Activated naive CD4-positive, alpha-beta T cell treated with anti-CD3 and anti-CD28 coated beads, Interleukin-2, amount 50 U/mL, for 72 hours (primary cell): ENCODE measurements around the gene PRDX5. TPM values are rescaled to one million over a fixed set of nuclear protein-coding genes. Genes with fewer than 3 reads are reported as not detected.
A peak's percentile ranks its signal among the peaks of the same experiment; 100 is the strongest.

Source experiments
- ATAC-seq, 2 donors: fragments of 150-1000 bp; cut with Tn5 transposase; 2 replicates each; pipeline ENCODE4 v1.10.0; 2021; ENCODE audit warnings: mild to moderate bottlenecking in 2 of 2, moderate library complexity in 2 of 2
- DNase-seq, 2 donors: peaks; one replicate each; pipeline ENCODE4 v3.0.0; 2021 to 2022; ENCODE audit warnings: low spot score in 2 of 2
- H3K27ac Mint-ChIP-seq, 2 donors: one replicate each; pipeline ENCODE4 v1.8.0; 2022; ENCODE audit warnings: mild to moderate bottlenecking in 2 of 2, mixed read lengths in 2 of 2
- H3K36me3 Mint-ChIP-seq, 2 donors: one replicate each; pipeline ENCODE4 v1.8.0; 2022; ENCODE audit warnings: mixed read lengths in 2 of 2
- H3K9me3 Mint-ChIP-seq, 2 donors: one replicate each; pipeline ENCODE4 v1.8.0; 2022; ENCODE audit warnings: mixed read lengths in 2 of 2
- total RNA-seq, 2 donors: library from RNA; stranded (reverse); gene quantifications; one replicate each; pipeline ENCODE4 v1.2.3, GENCODE V29; 2022

PRDX5 gene
- total RNA-seq, 2 donors from 2014 or later, result 131 to 152 TPM

DNA sequence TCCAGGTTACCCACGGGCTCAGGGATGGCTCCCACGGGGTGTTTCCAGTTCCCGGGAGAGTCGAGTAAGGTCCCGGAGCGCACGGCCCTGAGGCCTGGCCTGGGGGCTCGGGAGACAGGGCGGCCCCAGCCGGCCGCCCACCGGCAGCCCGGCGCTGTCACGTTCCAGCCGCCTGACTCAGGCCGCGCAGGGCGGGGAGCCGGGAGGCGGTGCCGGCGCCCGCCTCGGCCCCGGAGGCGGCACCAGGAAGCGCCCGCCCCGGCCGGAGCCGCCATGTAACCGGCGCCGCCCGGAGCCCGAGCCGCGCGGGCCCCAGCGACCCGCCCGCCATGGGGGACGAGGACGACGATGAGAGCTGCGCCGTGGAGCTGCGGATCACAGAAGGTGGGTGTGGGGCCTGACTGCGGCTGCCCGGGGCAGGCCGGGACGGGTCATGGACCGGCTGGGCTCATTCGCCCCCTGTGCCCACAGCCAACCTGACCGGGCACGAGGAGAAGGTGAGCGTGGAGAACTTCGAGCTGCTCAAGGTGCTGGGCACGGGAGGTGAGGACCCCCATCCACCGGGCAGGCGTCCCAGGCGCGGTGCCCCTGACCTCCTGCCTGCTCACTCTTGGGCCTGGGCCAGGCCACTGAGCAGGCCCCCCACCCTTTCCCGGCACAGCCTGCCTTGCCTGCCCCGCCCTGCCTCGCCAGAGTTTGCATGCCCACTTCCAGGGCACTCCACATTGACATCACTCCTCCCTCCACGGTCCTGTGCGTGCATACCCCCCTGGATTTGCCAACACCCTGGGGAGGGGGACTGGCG, 41.2 kb downstream of the PRDX5 start, which contains the start of gene RPS6KA4:
Gene RPS6KA4, plus strand, starts transcription at position 256 of the 805 bp plus-strand sequence. Its CDS starts 74 bp downstream, at position 330.
- ATAC-seq, result peak; percentile 80
- DNase-seq, result peak; percentile 69 to 79
- Mint-ChIP-seq H3K9me3 (no peaks in the 10 kb centered on the region), H3K36me3 (peaks cover 10 to 19% of the 10 kb centered on the region in 2 donors), H3K27ac (peak within 1 kb of the TSS; percentile 54 to 85)

GRCh38 chr11:64359712-64360445, 42.0 kb downstream of the PRDX5 start:
- Mint-ChIP-seq H3K36me3 (peaks cover 10 to 19% of the 10 kb centered on the region in 2 donors), H3K27ac (peak overlapping the region; percentile 42 to 69), H3K9me3 (no peaks in the 10 kb centered on the region)
- DNase-seq (peak in 1 of 2 donors; percentile 35), ATAC-seq (peak in 1 of 2 donors; percentile 43)

GRCh38 chr11:64360448-64360921, 42.6 kb downstream of the PRDX5 start:
- H3K9me3 Mint-ChIP-seq, result no peaks in the 10 kb centered on the region
- DNase-seq (no peak), ATAC-seq (peak in 1 of 2 donors; percentile 1)
- H3K36me3 Mint-ChIP-seq, result peaks cover 10 to 19% of the 10 kb centered on the region in 2 donors
- H3K27ac Mint-ChIP-seq, result peak overlapping the region in 1 of 2 donors; percentile 42

DNA sequence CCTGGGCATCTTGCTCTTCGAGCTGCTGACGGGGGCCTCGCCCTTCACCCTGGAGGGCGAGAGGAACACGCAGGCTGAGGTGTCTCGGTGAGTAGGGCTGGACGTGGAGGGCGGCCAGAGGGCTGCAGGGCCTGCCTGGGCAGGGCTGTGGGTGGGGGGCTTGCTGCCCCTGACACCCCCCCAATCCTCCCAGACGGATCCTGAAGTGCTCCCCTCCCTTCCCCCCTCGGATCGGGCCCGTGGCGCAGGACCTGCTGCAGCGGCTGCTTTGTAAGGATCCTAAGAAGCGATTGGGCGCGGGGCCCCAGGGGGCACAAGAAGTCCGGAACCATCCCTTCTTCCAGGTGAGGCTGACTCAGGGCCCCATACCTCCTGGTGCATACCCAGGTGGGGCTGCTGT, 43.7 kb downstream of the PRDX5 start:
- no peak for DNase-seq
- H3K27ac Mint-ChIP-seq, result no peak overlapping the region
- H3K36me3 Mint-ChIP-seq, result peaks cover 10 to 19% of the 10 kb centered on the region in 2 donors
- no peak for ATAC-seq
- no peaks in the 10 kb centered on the region for H3K9me3 Mint-ChIP-seq

- no peaks in the 10 kb centered on the region for H3K9me3 Mint-ChIP-seq
- ATAC-seq (no peak), DNase-seq (no peak)
- peaks cover 10 to 19% of the 10 kb centered on the region in 2 donors for H3K36me3 Mint-ChIP-seq
- no peak overlapping the region for H3K27ac Mint-ChIP-seq
These were observed 44.4 kb downstream of the PRDX5 start for GRCh38 chr11:64362339-64362738.

- DNase-seq, result no peak
- ATAC-seq, result no peak
- H3K36me3 Mint-ChIP-seq, result peaks cover 9 to 19% of the 10 kb centered on the region in 2 donors
- no peaks in the 10 kb centered on the region for H3K9me3 Mint-ChIP-seq
- no peak overlapping the region for H3K27ac Mint-ChIP-seq
These were observed 46.5 kb downstream of the PRDX5 start for GRCh38 chr11:64364435-64364834.

DNA sequence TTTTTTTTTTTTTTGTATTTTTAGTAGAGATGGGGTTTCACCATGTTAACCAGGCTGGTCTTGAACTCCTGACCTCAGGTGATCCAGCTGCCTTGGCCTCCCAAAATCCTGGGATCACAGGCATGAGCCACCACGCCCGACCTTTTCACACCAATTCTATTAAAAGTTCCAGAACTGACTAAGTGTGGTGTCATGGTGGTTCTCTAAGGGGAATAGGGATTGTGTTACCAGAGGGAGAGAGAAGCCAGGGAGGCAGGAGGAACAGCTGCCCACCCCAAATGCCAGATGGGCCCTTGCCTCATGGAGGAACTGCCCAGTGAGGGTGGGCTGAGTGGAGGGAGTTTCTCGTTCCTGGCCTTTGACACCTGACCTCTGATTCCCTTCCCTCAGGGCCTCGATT, 47.0 kb downstream of the PRDX5 start:
- ATAC-seq, result no peak
- H3K27ac Mint-ChIP-seq, result no peak overlapping the region
- peaks cover 8 to 14% of the 10 kb centered on the region in 2 donors for H3K36me3 Mint-ChIP-seq

GRCh38 chr11:64366751-64367150, 48.8 kb downstream of the PRDX5 start:
- Mint-ChIP-seq H3K36me3 (peaks cover 0 to 6% of the 10 kb centered on the region in 2 donors), H3K9me3 (no peaks in the 10 kb centered on the region), H3K27ac (peak overlapping the region in 1 of 2 donors; percentile 45)
- DNase-seq (no peak), ATAC-seq (no peak)

More for the DNA sequence above, 47.0 kb downstream of the PRDX5 start:
- no peak for DNase-seq
- H3K9me3 Mint-ChIP-seq, result no peaks in the 10 kb centered on the region

GRCh38 chr11:64367931-64368672, 50.2 kb downstream of the PRDX5 start:
- ATAC-seq, result no peak
- no peak overlapping the region for H3K27ac Mint-ChIP-seq
- peaks cover 0 to 6% of the 10 kb centered on the region in 2 donors for H3K36me3 Mint-ChIP-seq
- DNase-seq, result no peak
- no peaks in the 10 kb centered on the region for H3K9me3 Mint-ChIP-seq

GRCh38 chr11:64368673-64369074, 50.8 kb downstream of the PRDX5 start:
- DNase-seq (no peak), ATAC-seq (no peak)
- H3K36me3 Mint-ChIP-seq, result peaks cover 0 to 6% of the 10 kb centered on the region in 2 donors
- H3K27ac Mint-ChIP-seq, result no peak overlapping the region
- no peaks in the 10 kb centered on the region for H3K9me3 Mint-ChIP-seq

GRCh38 chr11:64369440-64370421, 51.8 kb downstream of the PRDX5 start:
- peaks cover 0 to 6% of the 10 kb centered on the region in 2 donors for H3K36me3 Mint-ChIP-seq
- no peaks in the 10 kb centered on the region for H3K9me3 Mint-ChIP-seq
- ATAC-seq (no peak), DNase-seq (no peak)
- H3K27ac Mint-ChIP-seq, result no peak overlapping the region

DNA sequence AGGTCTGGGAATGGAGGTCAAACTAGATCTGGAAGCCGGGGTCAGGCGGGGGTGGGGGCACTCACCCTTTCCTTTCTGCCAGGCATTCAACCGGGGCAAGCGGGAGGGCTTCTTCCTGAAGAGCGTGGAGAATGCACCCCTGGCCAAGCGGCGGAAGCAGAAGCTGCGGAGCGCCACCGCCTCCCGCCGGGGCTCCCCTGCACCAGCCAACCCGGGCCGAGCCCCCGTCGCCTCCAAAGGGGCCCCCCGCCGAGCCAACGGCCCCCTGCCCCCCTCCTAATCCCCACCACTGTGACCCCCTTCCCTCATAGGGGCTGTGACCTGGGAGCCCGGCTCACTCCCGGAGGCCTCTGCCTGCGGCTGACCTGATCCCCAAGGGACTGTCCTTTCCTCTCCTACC, 53.3 kb downstream of the PRDX5 start:
- H3K27ac Mint-ChIP-seq, result no peak overlapping the region
- DNase-seq (no peak), ATAC-seq (no peak)
- H3K36me3 Mint-ChIP-seq, result peaks cover 0 to 6% of the 10 kb centered on the region in 2 donors
- no peaks in the 10 kb centered on the region for H3K9me3 Mint-ChIP-seq
